Keratinocyte (primary cell): ENCODE results near the gene ABCG1. TPM values are rescaled to one million over a fixed set of nuclear protein-coding genes. Genes with fewer than 3 reads are reported as not detected.

Source experiments
- DNase-seq: peaks from one replicate; pipeline ENCODE4 v3.0.0-alpha.2; 2011; ENCODE audit warnings: low read depth, missing footprints, low spot score
- FAIRE-seq: peaks from 2 replicates; lab custom pipeline; 2011; peaks lifted over from hg19 to GRCh38; lab: Jason Lieb, UNC
- H2AFZ ChIP-seq: 2 replicates; pipeline ENCODE4 v1.6.0; 2012; ENCODE audit warnings: low read length, control low read depth, inconsistent platforms; ENCODE audit not compliant: control insufficient read depth
- H3K27ac ChIP-seq: 2 replicates; pipeline ENCODE4 v1.5.1; 2011; ENCODE audit warnings: low read length; ENCODE audit not compliant: control insufficient read depth, insufficient read depth
- H3K27me3 ChIP-seq: 3 replicates; pipeline ENCODE4 v1.6.0; 2011; ENCODE audit warnings: low read length; ENCODE audit not compliant: control insufficient read depth, insufficient read depth; ENCODE audit errors: extremely low read depth
- H3K36me3 ChIP-seq, 2 experiments: 2 replicates in 1 of 2; 3 replicates in 1 of 2; pipeline ENCODE4 v1.5.1; 2011; ENCODE audit warnings: low read length in 2 of 2, mild to moderate bottlenecking in 1 of 2; ENCODE audit not compliant: control insufficient read depth in 2 of 2, insufficient read depth in 2 of 2; ENCODE audit errors: extremely low read depth in 1 of 2
- H3K4me1 ChIP-seq: 3 replicates; pipeline ENCODE4 v1.5.1; 2011; ENCODE audit warnings: low read length; ENCODE audit not compliant: control insufficient read depth, insufficient read depth; ENCODE audit errors: extremely low read depth
- H3K4me2 ChIP-seq: 3 replicates; pipeline ENCODE4 v1.6.0; 2011; ENCODE audit warnings: low read depth, low read length; ENCODE audit not compliant: control insufficient read depth, insufficient read depth; ENCODE audit errors: extremely low read depth
- H3K4me3 ChIP-seq, 3 experiments: fragments of 200-600 bp in 1 of 3; sonication (generic) in 1 of 3; 2 replicates in 2 of 3; 3 replicates in 1 of 3; pipeline ENCODE4 v1.5.1; 2011 to 2016; ENCODE audit warnings: low read length in 3 of 3, mild to moderate bottlenecking in 3 of 3, control low read depth in 2 of 3, inconsistent platforms in 1 of 3, low read depth in 1 of 3, mixed read lengths in 1 of 3, mixed run types in 1 of 3, moderate library complexity in 1 of 3; ENCODE audit not compliant: control insufficient read depth in 2 of 3, insufficient read depth in 2 of 3; ENCODE audit errors: extremely low read depth in 1 of 3
- H3K79me2 ChIP-seq: 2 replicates; pipeline ENCODE4 v1.6.0; 2012; ENCODE audit warnings: low read length; ENCODE audit not compliant: control insufficient read depth, insufficient read depth
- H3K9ac ChIP-seq: 3 replicates; pipeline ENCODE4 v1.6.0; 2011; ENCODE audit warnings: low read length; ENCODE audit not compliant: control insufficient read depth, insufficient read depth; ENCODE audit errors: extremely low read depth
- H3K9me1 ChIP-seq: 3 replicates; pipeline ENCODE4 v1.6.0; 2011; ENCODE audit warnings: low read length; ENCODE audit not compliant: control insufficient read depth, insufficient read depth; ENCODE audit errors: extremely low read depth
- H3K9me3 ChIP-seq: 2 replicates; pipeline ENCODE4 v1.5.1; 2012; ENCODE audit warnings: low read depth, low read length; ENCODE audit not compliant: control insufficient read depth
- H4K20me1 ChIP-seq: 3 replicates; pipeline ENCODE4 v1.6.0; 2011; ENCODE audit warnings: low read length; ENCODE audit not compliant: control insufficient read depth, insufficient read depth; ENCODE audit errors: extremely low read depth
- CTCF ChIP-seq, 3 experiments: IDR thresholded peaks in 1 of 3; conservative IDR thresholded peaks in 1 of 3; optimal IDR thresholded peaks in 1 of 3; 2 replicates in 2 of 3; 3 replicates in 1 of 3; pipeline versions ENCODE3 to v1.5.1; 2011; ENCODE audit warnings: low read length in 3 of 3, mild to moderate bottlenecking in 3 of 3, moderate library complexity in 2 of 3, control low read depth in 1 of 3, inconsistent platforms in 1 of 3; ENCODE audit not compliant: insufficient read depth in 2 of 3; ENCODE audit errors: extremely low read depth in 1 of 3
- EZH2 ChIP-seq: IDR thresholded peaks from one replicate; pipeline ENCODE4 v1.6.1; 2012; ENCODE audit warnings: inconsistent platforms, mild to moderate bottlenecking, low read length, moderate library complexity
- dilution Hi-C: fragments of 300-500 bp; cut with MboI; formaldehyde crosslinking; loops from one replicate; pipeline ENCODE4 v1.7.0; 2020; ENCODE audit warnings: low sequenced_read_pairs; ENCODE audit not compliant: extremely low pct_ligation_motif_present
- polyA plus RNA-seq, 5 experiments: library from polyadenylated mRNA; depleted of rRNA in 3 of 5; stranded (reverse) in 3 of 5; stranded (forward) in 1 of 5; unstranded in 1 of 5; fragments of >200 nt; gene quantifications; 1 replicate in 1 of 5; 2 replicates in 3 of 5; 3 replicates in 1 of 5; pipeline versions ENCODE4 v1.2.1 to v1.2.3, GENCODE V29; 2011 to 2012; ENCODE audit warnings: missing spikeins in 2 of 5, low read depth in 1 of 5, low replicate concordance in 1 of 5

ABCG1 gene
- polyA plus RNA-seq, 1 donor (not counting 4 experiments of a cell fraction or from before 2014, with no cell fraction given) = 3.3 TPM

- no peak overlapping the region for H3K4me2 ChIP-seq
- FAIRE-seq (no peak), DNase-seq (no peak)
- no peak overlapping the region for H2AFZ ChIP-seq
- no peaks in the 10 kb centered on the region for H3K9me3 ChIP-seq
- no peak overlapping the region for H3K27ac ChIP-seq
- no peaks in the 10 kb centered on the region for H4K20me1 ChIP-seq
- H3K4me3 ChIP-seq = no peak overlapping the region
- H3K9me1 ChIP-seq = no peaks in the 10 kb centered on the region
- H3K27me3 ChIP-seq = peaks cover 10% of the 10 kb centered on the region
- H3K36me3 ChIP-seq = no peaks in the 10 kb centered on the region
- H3K9ac ChIP-seq = no peak overlapping the region
- H3K4me1 ChIP-seq = peaks cover 2% of the 10 kb centered on the region
- H3K79me2 ChIP-seq = no peaks in the 10 kb centered on the region
- dilution Hi-C loops = no loop called here
- TF ChIP-seq EZH2 = no peak
- TF ChIP-seq CTCF (optimal IDR thresholded peaks at IDR 0.05 in 1 of 3, IDR thresholded peaks at IDR 0.05 in 1 of 3, conservative IDR thresholded peaks at IDR 0.05 in 1 of 3; ENCODE audit: extremely low read depth in 1 of 3, insufficient read depth in 2 of 3, low read length in 3 of 3) = no peak
These were observed 92.2 kb downstream of the ABCG1 start for GRCh38 chr21:42311160-42311559.

GRCh38 chr21:42311816-42312625 is 93.1 kb downstream of the ABCG1 start:
- no peak for FAIRE-seq
- Histone ChIP-seq H3K9me3 (no peaks in the 10 kb centered on the region), H3K4me1 (peaks cover 2% of the 10 kb centered on the region), H3K36me3 (no peaks in the 10 kb centered on the region), H3K27me3 (peaks cover 11% of the 10 kb centered on the region), H3K4me3 (no peak overlapping the region), H2AFZ (no peak overlapping the region), H3K9me1 (no peaks in the 10 kb centered on the region), H3K4me2 (no peak overlapping the region), H3K79me2 (no peaks in the 10 kb centered on the region), H3K9ac (no peak overlapping the region), H4K20me1 (no peaks in the 10 kb centered on the region), H3K27ac (no peak overlapping the region)
- TF ChIP-seq CTCF (optimal IDR thresholded peaks at IDR 0.05 in 1 of 3, IDR thresholded peaks at IDR 0.05 in 1 of 3, conservative IDR thresholded peaks at IDR 0.05 in 1 of 3; ENCODE audit: extremely low read depth in 1 of 3, insufficient read depth in 2 of 3, low read length in 3 of 3) (no peak), EZH2 (no peak)
- dilution Hi-C loops = no loop called here
- DNase-seq = no peak
